ENCODE results near the gene IRF6. TPM values are rescaled to one million over a fixed set of nuclear protein-coding genes. Genes with fewer than 3 reads are reported as not detected.

Gene IRF6
- total RNA-seq, 4 donors from 2014 or later = 94.8 to 110 (median 98.6) TPM

DNA sequence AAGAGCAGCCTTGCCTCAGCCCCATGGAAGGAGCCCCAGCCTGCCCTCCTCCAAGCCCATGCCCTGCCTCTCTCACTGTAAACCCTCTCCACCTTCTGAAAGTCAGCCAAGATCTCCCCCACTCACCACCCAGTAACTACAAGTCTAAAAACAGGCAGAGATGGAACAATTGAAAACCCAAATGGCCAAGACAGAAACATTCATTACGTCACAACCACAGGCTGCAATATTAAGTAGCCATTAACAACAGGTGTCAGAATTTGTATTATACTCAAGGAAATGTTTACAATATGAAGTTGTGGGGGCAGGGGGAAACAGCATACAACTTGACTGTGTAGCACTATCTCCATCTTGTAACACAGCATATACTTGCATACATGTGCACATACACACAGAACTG is 2.4 kb downstream of the IRF6 start:
- Histone ChIP-seq H3K4me1 (peaks cover 6 to 90% (median 11%) of the 10 kb centered on the region in 3 donors), H3K9me3 (no peaks in the 10 kb centered on the region), H3K27ac (peak overlapping the region in 3 of 4 donors; percentile 5 to 98 (median 18)), H3K4me3 (peak overlapping the region; percentile 1 to 79 (median 74)), H3K27me3 (peaks cover 0 to 12% (median 0%) of the 10 kb centered on the region in 4 donors), H3K36me3 (peaks cover 0 to 29% (median 6%) of the 10 kb centered on the region in 3 donors)
- intact Hi-C loops (cut with DNase I) = no loop called here
- TF ChIP-seq POLR2A (IDR thresholded peaks at IDR 0.05) = no peak
- TF ChIP-seq, protein P1, sequence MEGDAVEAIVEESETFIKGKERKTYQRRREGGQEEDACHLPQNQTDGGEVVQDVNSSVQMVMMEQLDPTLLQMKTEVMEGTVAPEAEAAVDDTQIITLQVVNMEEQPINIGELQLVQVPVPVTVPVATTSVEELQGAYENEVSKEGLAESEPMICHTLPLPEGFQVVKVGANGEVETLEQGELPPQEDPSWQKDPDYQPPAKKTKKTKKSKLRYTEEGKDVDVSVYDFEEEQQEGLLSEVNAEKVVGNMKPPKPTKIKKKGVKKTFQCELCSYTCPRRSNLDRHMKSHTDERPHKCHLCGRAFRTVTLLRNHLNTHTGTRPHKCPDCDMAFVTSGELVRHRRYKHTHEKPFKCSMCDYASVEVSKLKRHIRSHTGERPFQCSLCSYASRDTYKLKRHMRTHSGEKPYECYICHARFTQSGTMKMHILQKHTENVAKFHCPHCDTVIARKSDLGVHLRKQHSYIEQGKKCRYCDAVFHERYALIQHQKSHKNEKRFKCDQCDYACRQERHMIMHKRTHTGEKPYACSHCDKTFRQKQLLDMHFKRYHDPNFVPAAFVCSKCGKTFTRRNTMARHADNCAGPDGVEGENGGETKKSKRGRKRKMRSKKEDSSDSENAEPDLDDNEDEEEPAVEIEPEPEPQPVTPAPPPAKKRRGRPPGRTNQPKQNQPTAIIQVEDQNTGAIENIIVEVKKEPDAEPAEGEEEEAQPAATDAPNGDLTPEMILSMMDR (IDR thresholded peaks at IDR 0.05) = no peak
- no peak for DNase-seq
- WGBS, 2 donors = 38 to 40% methylated on average over 1 of the region's 1 CpG

DNA sequence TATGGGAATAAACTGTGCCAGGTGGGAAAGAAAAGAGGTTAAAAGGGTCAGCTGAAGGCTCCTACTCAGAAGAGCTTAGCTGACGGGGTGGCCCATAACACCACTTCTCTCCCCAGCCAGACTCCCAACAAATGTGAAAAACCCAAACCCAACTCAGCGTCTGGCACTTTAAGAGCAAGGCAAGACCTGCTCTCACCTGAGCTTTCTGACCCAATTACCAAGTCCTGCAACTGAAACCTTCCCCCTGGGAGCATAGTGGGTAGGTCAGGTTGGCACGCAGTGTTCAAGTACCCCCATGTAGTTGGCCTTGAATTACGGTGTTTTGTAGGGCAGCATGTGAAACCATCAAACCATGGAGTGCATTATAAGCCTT is 3.2 kb downstream of the IRF6 start:
- H3K27me3 ChIP-seq = peaks cover 0 to 12% (median 0%) of the 10 kb centered on the region in 4 donors
- H3K27ac ChIP-seq = peak overlapping the region in 3 of 4 donors; percentile 18 to 98 (median 37)
- no peak for DNase-seq
- TF ChIP-seq, protein P1 (IDR thresholded peaks at IDR 0.05) = no peak
- TF ChIP-seq POLR2A (IDR thresholded peaks at IDR 0.05) = no peak
- H3K36me3 ChIP-seq = peaks cover 0 to 36% (median 6%) of the 10 kb centered on the region in 3 donors
- intact Hi-C loops (cut with DNase I) = no loop called here
- 61 to 73% methylated on average over 3 to 4 of the region's 4 CpGs for WGBS, 2 donors
- peaks cover 6 to 90% (median 7%) of the 10 kb centered on the region in 3 donors for H3K4me1 ChIP-seq
- H3K9me3 ChIP-seq = no peaks in the 10 kb centered on the region
- peak overlapping the region in 3 of 4 donors; percentile 72 to 79 (median 77) for H3K4me3 ChIP-seq

DNA sequence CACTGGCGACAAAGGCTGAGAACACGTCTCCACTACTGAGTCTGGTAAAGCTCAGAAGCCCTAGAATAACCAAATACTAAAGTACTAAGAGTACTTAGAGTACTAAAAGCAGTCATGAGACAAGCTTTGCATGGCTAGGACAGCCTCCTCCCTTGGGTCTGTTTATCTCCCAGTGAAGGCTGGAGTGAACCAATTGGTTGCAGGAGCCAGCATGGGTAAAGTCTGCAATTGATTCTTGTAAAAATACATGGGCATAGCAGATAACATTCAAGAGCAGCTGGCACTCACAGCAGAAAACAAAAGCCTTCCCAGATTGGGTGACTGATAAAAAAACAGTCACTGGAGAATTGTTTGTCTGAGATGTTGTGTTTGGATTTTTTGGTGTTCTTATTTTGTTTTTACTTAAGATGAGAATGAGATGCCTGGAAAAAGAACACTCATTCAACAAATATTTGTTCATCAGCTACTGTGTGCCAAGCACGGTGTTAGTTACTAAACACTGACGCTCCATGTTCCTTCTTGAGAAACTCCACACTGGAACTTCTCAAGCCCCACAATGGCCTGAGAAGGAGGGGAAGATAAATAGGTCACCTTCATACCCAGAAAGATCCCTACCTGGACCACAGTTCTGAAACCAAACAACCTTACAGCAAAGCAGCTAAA is 3.7 kb downstream of the IRF6 start:
- H3K27ac ChIP-seq = peak overlapping the region in 3 of 4 donors; percentile 18 to 98 (median 37)
- no peaks in the 10 kb centered on the region for H3K9me3 ChIP-seq
- peaks cover 0 to 12% (median 0%) of the 10 kb centered on the region in 4 donors for H3K27me3 ChIP-seq
- H3K4me3 ChIP-seq = peak overlapping the region in 2 of 4 donors; percentile 72 to 79
- peaks cover 0 to 41% (median 6%) of the 10 kb centered on the region in 3 donors for H3K36me3 ChIP-seq
- no peak for TF ChIP-seq POLR2A (IDR thresholded peaks at IDR 0.05)
- TF ChIP-seq, protein P1 (IDR thresholded peaks at IDR 0.05) = no peak
- intact Hi-C loops (cut with DNase I) = no loop called here
- DNase-seq = no peak
- peaks cover 2 to 89% (median 11%) of the 10 kb centered on the region in 3 donors for H3K4me1 ChIP-seq
- 60 to 68% methylated on average over 4 of the region's 4 CpGs for WGBS, 2 donors

DNA sequence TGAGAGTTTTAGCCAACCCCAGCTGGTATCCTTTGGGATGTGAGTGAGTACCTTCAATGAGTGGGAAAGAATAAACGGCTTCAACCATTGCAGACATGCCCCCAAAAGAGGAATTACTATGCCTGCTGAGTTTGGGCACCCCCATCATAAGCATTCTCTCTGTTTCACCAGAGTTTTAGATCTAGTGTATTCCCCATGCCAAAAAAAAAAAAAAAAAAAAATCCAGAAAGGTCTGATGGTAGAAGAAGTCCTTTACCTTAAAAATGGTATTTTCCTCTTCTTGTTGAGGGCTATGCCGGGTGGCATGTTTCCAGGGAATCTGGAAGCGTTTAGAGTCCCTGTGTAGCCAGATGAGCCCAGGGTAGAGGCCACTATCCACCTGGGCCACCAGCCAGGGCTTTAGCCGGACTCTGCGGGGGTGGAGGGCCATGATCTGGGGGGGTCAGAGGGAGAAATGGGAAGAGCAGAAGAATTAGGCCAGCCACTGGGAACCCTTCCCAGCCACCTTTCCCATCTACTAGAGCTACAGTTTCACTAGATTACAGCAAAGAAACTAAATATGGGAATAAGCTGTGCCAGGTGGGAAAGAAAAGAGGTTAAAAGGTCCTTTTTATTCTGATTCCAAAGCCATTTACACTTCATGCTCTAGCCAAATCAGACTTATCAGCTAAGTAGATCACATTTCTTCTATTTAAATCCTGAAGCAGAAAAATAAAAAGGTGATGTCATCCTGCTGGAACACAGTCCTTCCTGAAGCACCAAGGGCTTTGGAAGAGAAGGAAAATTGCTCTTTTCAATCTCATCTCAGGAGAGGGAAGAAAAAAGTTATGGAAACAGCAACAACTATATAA is 4.7 kb downstream of the IRF6 start:
- peaks cover 0 to 11% (median 0%) of the 10 kb centered on the region in 4 donors for H3K27me3 ChIP-seq
- peak overlapping the region in 2 of 4 donors; percentile 42 to 98 for H3K27ac ChIP-seq
- DNase-seq = no peak
- TF ChIP-seq POLR2A (IDR thresholded peaks at IDR 0.05) = no peak
- TF ChIP-seq, protein P1 (IDR thresholded peaks at IDR 0.05) = no peak
- WGBS, 2 donors = 58 to 78% methylated on average over 5 of the region's 5 CpGs
- peaks cover 0 to 51% (median 6%) of the 10 kb centered on the region in 3 donors for H3K36me3 ChIP-seq
- no peaks in the 10 kb centered on the region for H3K9me3 ChIP-seq
- no peak overlapping the region for H3K4me3 ChIP-seq
- H3K4me1 ChIP-seq = peaks cover 0 to 80% (median 11%) of the 10 kb centered on the region in 3 donors
- intact Hi-C loops (cut with DNase I) = no loop called here

All from esophagus squamous epithelium (tissue), 5 donors.